Measurements from ENCODE around the gene ST7. TPM values are rescaled to one million over a fixed set of nuclear protein-coding genes. Genes with fewer than 3 reads are reported as not detected.
"Not testable (repeated sequence)": the region's sequence is repeated elsewhere in the genome, so short reads cannot be mapped to it uniquely, and the experiment has no call there.

Gene ST7, protein sequence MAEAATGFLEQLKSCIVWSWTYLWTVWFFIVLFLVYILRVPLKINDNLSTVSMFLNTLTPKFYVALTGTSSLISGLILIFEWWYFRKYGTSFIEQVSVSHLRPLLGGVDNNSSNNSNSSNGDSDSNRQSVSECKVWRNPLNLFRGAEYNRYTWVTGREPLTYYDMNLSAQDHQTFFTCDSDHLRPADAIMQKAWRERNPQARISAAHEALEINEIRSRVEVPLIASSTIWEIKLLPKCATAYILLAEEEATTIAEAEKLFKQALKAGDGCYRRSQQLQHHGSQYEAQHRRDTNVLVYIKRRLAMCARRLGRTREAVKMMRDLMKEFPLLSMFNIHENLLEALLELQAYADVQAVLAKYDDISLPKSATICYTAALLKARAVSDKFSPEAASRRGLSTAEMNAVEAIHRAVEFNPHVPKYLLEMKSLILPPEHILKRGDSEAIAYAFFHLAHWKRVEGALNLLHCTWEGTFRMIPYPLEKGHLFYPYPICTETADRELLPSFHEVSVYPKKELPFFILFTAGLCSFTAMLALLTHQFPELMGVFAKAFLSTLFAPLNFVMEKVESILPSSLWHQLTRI
- total RNA-seq (2014; rRNA removed; shearing (Covaris generic)): 19.4 and 28.8 TPM in 2 replicates

GRCh38 chr7:116953372-116953905 is at the start of gene ST7:
Gene ST7 (plus strand): TSS chr7:116953501. CDS start chr7:116953541, 40 bp downstream.
- peak; percentile 88 for DNase-seq (ENCODE audit: low spot score)

GRCh38 chr7:116906391-116906790 is 46.9 kb upstream of the ST7 start:
- DNase-seq (ENCODE audit: low spot score): no peak

DNA sequence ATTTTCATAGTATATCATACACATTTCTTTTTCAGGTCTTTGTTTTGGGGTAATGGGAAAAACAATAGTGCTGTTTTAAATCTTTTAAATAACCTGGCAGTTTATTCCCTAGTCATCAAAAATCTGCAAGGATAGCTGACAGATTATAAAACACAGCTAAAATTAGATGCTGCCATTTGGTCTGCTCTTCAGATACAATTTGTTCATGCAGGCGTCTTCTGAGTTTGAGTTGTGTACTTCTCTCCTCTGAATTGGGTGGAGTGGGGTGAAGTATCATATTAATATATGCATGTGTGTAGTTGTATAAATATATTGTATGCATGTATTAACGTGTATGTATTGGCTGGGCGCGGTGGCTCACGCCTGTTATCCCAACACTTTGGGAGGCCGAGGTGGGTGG is 42.9 kb upstream of the ST7 start:
- DNase-seq (ENCODE audit: low spot score): no peak

- no peak for DNase-seq (ENCODE audit: low spot score)
These were observed 41.5 kb upstream of the ST7 start for GRCh38 chr7:116911801-116912200.

DNA sequence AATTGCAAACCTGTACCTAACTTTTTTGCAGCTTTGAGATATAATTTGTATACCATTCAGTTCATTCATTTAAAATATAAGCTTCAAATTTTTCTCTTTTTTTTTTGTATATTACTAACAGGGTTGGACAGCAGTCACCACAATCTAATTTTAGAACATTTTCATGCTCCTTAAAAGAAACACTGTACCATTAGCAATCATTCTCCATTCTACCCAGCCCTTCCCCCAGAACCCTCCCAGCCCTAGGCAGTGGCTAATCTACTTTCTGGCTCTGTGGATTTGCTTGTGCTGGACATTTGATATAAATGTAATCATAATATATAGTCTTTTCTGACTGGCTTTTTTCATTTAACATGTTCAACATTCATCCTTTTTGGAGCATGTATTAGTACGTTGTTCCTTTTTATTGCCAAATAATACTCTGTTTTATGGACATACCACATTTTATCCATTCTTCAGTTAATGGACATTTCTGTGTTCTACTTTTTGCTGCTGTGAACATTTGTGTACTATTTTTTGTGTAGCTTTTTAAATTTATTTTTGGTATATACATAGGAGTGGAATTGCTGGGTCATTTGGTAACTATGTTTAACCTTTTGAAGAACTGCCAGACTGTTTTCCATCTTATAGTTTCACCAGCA is 40.9 kb upstream of the ST7 start:
- DNase-seq (ENCODE audit: low spot score): no peak

DNA sequence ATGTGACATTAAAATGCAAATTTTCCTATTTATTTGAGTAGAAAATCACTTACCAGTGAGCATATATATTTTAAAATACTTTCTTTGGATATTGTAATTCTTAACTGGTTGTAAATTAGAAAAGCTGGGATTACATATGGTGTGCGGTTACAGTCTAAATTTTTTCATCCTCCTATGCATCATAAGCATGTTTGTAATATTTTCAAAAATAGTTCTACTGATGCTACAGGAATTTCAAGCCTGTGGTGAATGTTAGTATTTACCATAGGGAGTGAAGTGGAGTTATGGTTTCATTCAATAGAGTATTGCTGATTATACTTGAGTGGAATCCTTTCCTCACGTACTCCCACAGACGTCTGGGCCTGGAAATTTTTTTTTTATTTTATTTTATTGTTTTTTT is 34.6 kb upstream of the ST7 start:
- DNase-seq (ENCODE audit: low spot score): no peak

GRCh38 chr7:116920359-116920758 is 32.9 kb upstream of the ST7 start:
- no peak for DNase-seq (ENCODE audit: low spot score)

DNA sequence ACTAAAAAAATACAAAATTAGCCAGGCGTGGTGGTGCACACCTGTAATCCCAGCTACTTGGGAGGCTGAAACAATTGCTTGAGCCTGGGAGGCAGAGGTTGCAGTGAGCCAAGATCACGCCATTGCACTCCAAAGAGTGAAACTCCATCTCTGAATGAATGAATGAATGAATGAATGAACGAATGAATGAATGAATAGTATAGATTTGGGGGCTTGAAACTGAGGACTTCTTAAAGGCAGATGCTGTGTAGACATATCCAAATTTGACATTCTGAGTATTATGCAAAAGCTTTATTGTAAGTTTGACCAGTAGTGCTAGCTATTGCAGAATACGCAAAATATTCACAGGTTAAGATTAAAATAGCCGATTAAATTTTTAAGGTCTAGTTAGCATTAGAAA is 30.8 kb upstream of the ST7 start:
- DNase-seq (ENCODE audit: low spot score): no peak

- no peak for DNase-seq (ENCODE audit: low spot score)
These were observed 28.6 kb upstream of the ST7 start for GRCh38 chr7:116924741-116925140.

DNA sequence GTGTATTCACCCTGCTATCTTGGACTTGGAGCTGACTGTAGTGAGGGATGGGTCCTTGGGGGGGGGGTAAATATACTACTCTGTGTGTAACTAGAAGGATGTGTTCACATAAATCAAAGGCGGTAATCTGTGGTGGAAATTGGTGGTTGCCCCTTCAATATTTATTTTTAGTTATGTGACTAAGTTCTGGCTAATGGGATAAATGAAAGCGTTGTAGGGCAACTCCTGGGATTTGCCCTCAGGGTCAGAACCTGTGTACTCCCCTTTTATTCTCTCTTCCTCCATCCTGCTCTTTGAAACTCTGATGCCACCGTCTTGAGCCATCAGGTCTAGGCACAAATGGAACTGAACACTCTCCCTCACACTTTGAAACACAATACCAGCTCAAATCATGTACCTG is 24.3 kb upstream of the ST7 start:
- no peak for DNase-seq (ENCODE audit: low spot score)

- peak; percentile 92 for DNase-seq (ENCODE audit: low spot score)
These were observed 23.1 kb upstream of the ST7 start for GRCh38 chr7:116929914-116930913.

GRCh38 chr7:116932566-116932965 is 20.7 kb upstream of the ST7 start:
- DNase-seq (ENCODE audit: low spot score): no peak

DNA sequence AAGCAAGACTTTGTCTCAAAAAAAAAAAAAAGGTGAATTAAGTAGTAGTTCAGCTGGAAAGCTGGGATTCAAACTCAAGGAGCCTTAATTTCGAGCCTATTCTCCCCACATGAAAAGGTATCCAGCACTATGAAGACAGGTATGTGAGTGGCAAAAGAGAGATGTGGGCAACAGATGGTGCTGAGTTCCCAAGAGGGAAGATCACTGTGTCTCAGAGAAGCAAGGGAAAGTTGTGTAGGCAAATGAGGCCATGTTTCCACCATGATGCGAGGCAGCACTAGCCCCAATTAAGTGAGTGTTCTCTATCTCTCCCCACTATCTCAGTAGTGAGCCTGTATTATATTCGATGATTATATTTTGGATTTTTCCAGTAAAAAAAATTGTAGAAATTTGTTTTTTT is 19.8 kb upstream of the ST7 start:
- no peak for DNase-seq (ENCODE audit: low spot score)

DNA sequence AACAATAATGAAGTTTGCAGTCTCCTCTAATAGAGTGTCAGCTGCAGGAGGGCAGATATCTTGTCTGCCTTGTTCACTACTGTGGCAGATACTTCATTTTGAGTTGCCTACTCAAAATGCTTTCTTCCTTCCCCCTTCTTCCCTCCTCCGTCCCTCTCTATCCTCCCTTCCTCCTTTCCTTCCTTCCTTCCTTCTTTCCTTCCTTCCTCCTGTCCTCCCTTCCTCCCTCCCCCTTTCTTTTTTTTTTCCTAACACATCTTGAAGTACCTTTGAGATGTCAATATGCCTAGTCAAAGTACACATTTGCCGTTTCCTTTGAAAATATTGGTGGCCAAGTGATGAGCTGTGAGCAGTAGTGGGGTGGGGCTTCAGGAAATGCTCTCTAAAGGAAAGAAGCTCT is 18.7 kb upstream of the ST7 start:
- DNase-seq (ENCODE audit: low spot score): no peak

DNA sequence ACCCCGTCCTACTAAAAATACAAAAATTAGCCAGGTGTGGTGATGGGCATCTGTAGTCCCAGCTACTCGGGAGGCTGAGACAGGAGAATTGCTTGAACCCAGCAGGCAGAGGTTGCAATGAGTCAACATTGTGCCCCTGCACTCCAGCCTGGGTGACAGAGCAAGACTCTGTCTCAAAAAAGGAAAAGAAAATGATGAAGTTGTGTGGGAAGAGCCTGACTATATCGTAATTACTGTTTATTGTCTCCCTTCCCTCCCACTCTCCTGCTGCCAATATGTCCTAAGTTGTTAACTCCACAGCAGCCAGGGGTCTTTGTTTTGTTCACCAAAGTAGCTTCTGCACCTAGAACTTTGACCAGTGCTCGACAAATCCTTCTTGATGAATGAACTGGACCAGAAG is 16.5 kb upstream of the ST7 start:
- DNase-seq (ENCODE audit: low spot score): not testable (repeated sequence)

DNA sequence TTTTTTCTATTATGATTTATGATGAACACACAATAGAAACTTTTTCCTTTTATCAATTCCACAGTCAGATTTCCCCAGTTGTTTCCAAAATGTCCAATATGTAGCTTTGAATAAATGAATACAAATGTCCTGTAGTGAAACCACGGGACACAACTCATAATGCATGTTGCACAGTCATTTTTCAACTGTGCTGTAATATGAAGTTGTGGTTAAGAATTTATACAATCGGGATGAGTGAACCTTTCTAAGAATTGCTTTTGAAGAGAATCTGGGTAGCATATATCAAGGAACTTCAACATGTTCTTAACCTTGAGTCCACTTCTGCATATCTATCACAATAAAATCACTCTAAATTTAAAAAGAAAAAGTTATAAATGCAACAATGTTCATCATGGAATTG is 14.6 kb upstream of the ST7 start:
- DNase-seq (ENCODE audit: low spot score): no peak

- no peak for DNase-seq (ENCODE audit: low spot score)
These were observed 12.5 kb upstream of the ST7 start for GRCh38 chr7:116940689-116941370.

GRCh38 chr7:116942504-116942903 is 10.8 kb upstream of the ST7 start:
- no peak for DNase-seq (ENCODE audit: low spot score)

GRCh38 chr7:116948934-116949333 is 4.4 kb upstream of the ST7 start:
- no peak for DNase-seq (ENCODE audit: low spot score)

GRCh38 chr7:116949941-116950801 is 3.1 kb upstream of the ST7 start:
- DNase-seq (ENCODE audit: low spot score): no peak
